SW 1271 (cell line): Measurements from ENCODE around the gene PDCD4.

Experiments used
- DNase-seq, 2 experiments: peaks; one replicate each; lab custom pipeline; 2025; lab: John Stamatoyannopoulos, UW

Gene PDCD4

GRCh38 chr10:110871298-110872084, at the start of gene PDCD4:
Gene PDCD4 (plus strand): TSS chr10:110871928. CDS start chr10:110876028, 4,100 bp downstream.
- peak; percentile 72 to 93 for DNase-seq

GRCh38 chr10:110822035-110822711, 49.6 kb upstream of the PDCD4 start:
- DNase-seq, result no peak

- no peak for DNase-seq
Observed at GRCh38 chr10:110822712-110823311, 48.9 kb upstream of the PDCD4 start.

- no peak for DNase-seq
Observed at GRCh38 chr10:110824152-110824441, 47.6 kb upstream of the PDCD4 start.

- no peak for DNase-seq
Observed at GRCh38 chr10:110824660-110825059, 47.1 kb upstream of the PDCD4 start.

- DNase-seq, result no peak
Observed at GRCh38 chr10:110825508-110825907, 46.2 kb upstream of the PDCD4 start.

- no peak for DNase-seq
Observed at GRCh38 chr10:110827410-110827809, 44.3 kb upstream of the PDCD4 start.

GRCh38 chr10:110827875-110828274, 43.9 kb upstream of the PDCD4 start:
- no peak for DNase-seq

- no peak for DNase-seq
Observed at GRCh38 chr10:110828525-110828924, 43.2 kb upstream of the PDCD4 start.

GRCh38 chr10:110829721-110830410, 41.9 kb upstream of the PDCD4 start:
- DNase-seq, result no peak

- no peak for DNase-seq
Observed at GRCh38 chr10:110833234-110833940, 38.3 kb upstream of the PDCD4 start.

- no peak for DNase-seq
Observed at GRCh38 chr10:110833941-110834628, 37.6 kb upstream of the PDCD4 start.

GRCh38 chr10:110834629-110835301, 37.0 kb upstream of the PDCD4 start:
- DNase-seq, result no peak

GRCh38 chr10:110835841-110836240, 35.9 kb upstream of the PDCD4 start:
- no peak for DNase-seq

- DNase-seq, result no peak
Observed at GRCh38 chr10:110836706-110837105, 35.0 kb upstream of the PDCD4 start.

GRCh38 chr10:110837418-110838171, 34.1 kb upstream of the PDCD4 start:
- DNase-seq, result no peak

- no peak for DNase-seq
Observed at GRCh38 chr10:110840225-110840922, 31.4 kb upstream of the PDCD4 start.

- no peak for DNase-seq
Observed at GRCh38 chr10:110840923-110841428, 30.8 kb upstream of the PDCD4 start.

- DNase-seq, result no peak
Observed at GRCh38 chr10:110841767-110842267, 29.9 kb upstream of the PDCD4 start.
